ENCODE measurements around the gene KCNJ10. TPM values are rescaled to one million over a fixed set of nuclear protein-coding genes. Genes with fewer than 3 reads are reported as not detected.

The KCNJ10 gene
- total RNA-seq, 2 donors from 2014 or later = not detected

GRCh38 chr1:159996653-159997052 is 73.3 kb downstream of the KCNJ10 start:
- Histone ChIP-seq H3K27me3 (replicated peaks; ENCODE audit: insufficient read depth) (no peaks in the 10 kb centered on the region), H3K4me1 (ENCODE audit: control insufficient read depth in 1 of 2, low read depth in 2 of 2) (peaks cover 0 to 5% of the 10 kb centered on the region in 2 donors), H3K27ac (peak overlapping the region; percentile 11 to 21), H3K9me3 (no peaks in the 10 kb centered on the region), H3K36me3 (no peaks in the 10 kb centered on the region), H3K4me3 (no peak overlapping the region)
- no peak for TF ChIP-seq CTCF (IDR thresholded peaks at IDR 0.05)
- ATAC-seq (ENCODE audit: insufficient number of reproducible peaks, low FRiP score, low read depth) = no peak
- DNase-seq (ENCODE audit: low spot score) = no peak

DNA sequence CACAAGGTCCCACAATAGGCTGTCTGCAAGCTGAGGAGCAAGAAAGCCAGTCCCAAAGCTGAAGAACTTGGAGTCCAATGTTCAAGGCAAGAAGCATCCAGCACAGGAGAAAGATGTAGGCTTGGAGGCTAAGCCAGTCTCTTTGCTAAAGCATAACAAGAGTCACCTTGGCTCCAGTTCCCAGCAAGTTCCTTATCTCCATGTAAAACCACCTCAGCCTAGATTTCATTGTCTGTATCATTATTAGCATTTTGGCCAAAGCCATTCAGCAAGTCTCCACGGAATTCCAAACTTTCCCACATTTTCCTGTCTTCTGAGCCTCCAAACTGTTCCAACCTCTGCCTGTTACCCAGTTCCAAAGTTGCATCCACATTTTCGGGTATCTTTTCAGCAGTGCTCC is 75.1 kb downstream of the KCNJ10 start:
- no peak overlapping the region for H3K27ac ChIP-seq
- TF ChIP-seq CTCF (IDR thresholded peaks at IDR 0.05) = no peak
- H3K4me1 ChIP-seq (ENCODE audit: control insufficient read depth in 1 of 2, low read depth in 2 of 2) = peaks cover 0 to 5% of the 10 kb centered on the region in 2 donors
- no peak overlapping the region for H3K4me3 ChIP-seq
- no peaks in the 10 kb centered on the region for H3K27me3 ChIP-seq (replicated peaks; ENCODE audit: insufficient read depth)
- H3K9me3 ChIP-seq = no peaks in the 10 kb centered on the region
- no peak for DNase-seq (ENCODE audit: low spot score)
- ATAC-seq (ENCODE audit: insufficient number of reproducible peaks, low FRiP score, low read depth) = no peak
- no peaks in the 10 kb centered on the region for H3K36me3 ChIP-seq

DNA sequence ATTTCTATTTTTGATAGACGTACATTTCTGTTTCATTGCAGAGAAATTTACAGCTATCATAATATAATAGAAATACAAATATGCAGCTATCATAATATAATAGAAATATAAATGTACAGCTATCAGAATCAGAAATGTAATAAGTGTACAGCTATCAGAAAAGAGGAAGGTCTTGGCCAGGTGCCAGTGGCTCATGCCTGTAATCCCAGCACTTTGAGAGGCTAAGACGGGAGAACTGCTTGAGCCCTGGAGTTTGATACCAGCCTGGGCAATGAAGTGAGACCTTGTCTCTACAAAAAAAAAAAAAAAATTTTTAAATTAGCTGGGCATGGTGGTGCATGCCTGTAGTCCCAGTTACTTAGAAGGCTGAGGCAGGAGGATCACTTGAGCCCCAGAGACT is 76.0 kb downstream of the KCNJ10 start:
- H3K4me1 ChIP-seq (ENCODE audit: control insufficient read depth in 1 of 2, low read depth in 2 of 2) = peaks cover 0 to 5% of the 10 kb centered on the region in 2 donors
- H3K27me3 ChIP-seq (replicated peaks; ENCODE audit: insufficient read depth) = no peaks in the 10 kb centered on the region
- no peak overlapping the region for H3K4me3 ChIP-seq
- H3K9me3 ChIP-seq = no peaks in the 10 kb centered on the region
- ATAC-seq (ENCODE audit: insufficient number of reproducible peaks, low FRiP score, low read depth) = no peak
- H3K36me3 ChIP-seq = no peaks in the 10 kb centered on the region
- no peak for DNase-seq (ENCODE audit: low spot score)
- no peak overlapping the region for H3K27ac ChIP-seq
- TF ChIP-seq CTCF (IDR thresholded peaks at IDR 0.05) = no peak

- no peak for ATAC-seq (ENCODE audit: insufficient number of reproducible peaks, low FRiP score, low read depth)
Measured at GRCh38 chr1:159992161-159992560, 77.8 kb downstream of the KCNJ10 start.

DNA sequence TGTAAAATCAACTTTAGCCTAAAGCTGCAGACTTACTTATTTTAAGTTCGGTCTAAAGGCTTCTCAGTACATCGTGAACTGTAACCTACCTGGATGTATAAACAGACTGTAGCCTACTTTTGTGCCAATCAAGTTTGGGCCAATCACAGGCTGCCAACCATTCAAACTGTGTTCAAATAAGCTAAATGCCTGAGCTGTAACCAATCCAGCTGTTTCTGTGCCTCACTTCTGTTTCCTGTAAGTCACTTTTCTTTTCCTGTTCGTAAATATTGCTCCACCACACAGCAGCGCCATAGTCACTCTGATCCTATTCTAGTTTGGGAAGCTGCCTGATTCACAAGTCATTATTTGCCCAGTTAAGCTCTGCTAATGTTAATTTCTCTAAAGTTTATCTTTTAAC is 78.4 kb downstream of the KCNJ10 start:
- no peaks in the 10 kb centered on the region for H3K9me3 ChIP-seq
- DNase-seq (ENCODE audit: low spot score) = no peak
- H3K4me1 ChIP-seq (ENCODE audit: control insufficient read depth in 1 of 2, low read depth in 2 of 2) = peaks cover 0 to 4% of the 10 kb centered on the region in 2 donors
- no peak for TF ChIP-seq CTCF (IDR thresholded peaks at IDR 0.05)
- no peak overlapping the region for H3K27ac ChIP-seq
- no peaks in the 10 kb centered on the region for H3K27me3 ChIP-seq (replicated peaks; ENCODE audit: insufficient read depth)
- no peaks in the 10 kb centered on the region for H3K36me3 ChIP-seq
- H3K4me3 ChIP-seq = no peak overlapping the region
- no peak for ATAC-seq (ENCODE audit: insufficient number of reproducible peaks, low FRiP score, low read depth)

More at GRCh38 chr1:159992161-159992560, 77.8 kb downstream of the KCNJ10 start:
- Histone ChIP-seq H3K4me1 (ENCODE audit: control insufficient read depth in 1 of 2, low read depth in 2 of 2) (peaks cover 0 to 5% of the 10 kb centered on the region in 2 donors), H3K9me3 (no peaks in the 10 kb centered on the region), H3K27me3 (replicated peaks; ENCODE audit: insufficient read depth) (no peaks in the 10 kb centered on the region), H3K4me3 (no peak overlapping the region), H3K36me3 (no peaks in the 10 kb centered on the region), H3K27ac (no peak overlapping the region)
- TF ChIP-seq CTCF (IDR thresholded peaks at IDR 0.05) = no peak
- no peak for DNase-seq (ENCODE audit: low spot score)

Data from thoracic aorta (tissue), 2 donors.